Measurements from ENCODE around the gene TBC1D21.

The TBC1D21 gene

GRCh38 chr15:73865379-73865778 lies 8.0 kb upstream of the TBC1D21 start:
- no peak for DNase-seq

GRCh38 chr15:73865904-73866303 lies 7.5 kb upstream of the TBC1D21 start:
- DNase-seq: no peak

- no peak for DNase-seq
Measured at GRCh38 chr15:73866481-73866880, 6.9 kb upstream of the TBC1D21 start.

GRCh38 chr15:73866881-73867410 lies 6.4 kb upstream of the TBC1D21 start:
- DNase-seq: no peak

- DNase-seq: no peak
Measured at GRCh38 chr15:73867426-73867825, 5.9 kb upstream of the TBC1D21 start.

GRCh38 chr15:73867956-73868355 lies 5.4 kb upstream of the TBC1D21 start:
- DNase-seq: no peak

- DNase-seq: no peak
Measured at GRCh38 chr15:73869216-73869995, 4.0 kb upstream of the TBC1D21 start.

GRCh38 chr15:73870700-73871408 lies 2.5 kb upstream of the TBC1D21 start:
- no peak for DNase-seq

- no peak for DNase-seq
Measured at GRCh38 chr15:73872346-73872745, 1.0 kb upstream of the TBC1D21 start.

GRCh38 chr15:73873889-73874511 lies 636 bp downstream of the TBC1D21 start:
- DNase-seq: peak; percentile 54 to 55

- no peak for DNase-seq
Measured at GRCh38 chr15:73879426-73879825, 6.1 kb downstream of the TBC1D21 start.

GRCh38 chr15:73881579-73882320 lies 8.4 kb downstream of the TBC1D21 start:
- DNase-seq: no peak

- DNase-seq: no peak
Measured at GRCh38 chr15:73882761-73883419, 9.5 kb downstream of the TBC1D21 start.

GRCh38 chr15:73884159-73884558 lies 10.8 kb downstream of the TBC1D21 start:
- DNase-seq: no peak

GRCh38 chr15:73885954-73886700 lies 12.8 kb downstream of the TBC1D21 start:
- no peak for DNase-seq

- DNase-seq: no peak
Measured at GRCh38 chr15:73886717-73887345, 13.5 kb downstream of the TBC1D21 start.

GRCh38 chr15:73887481-73887880 lies 14.1 kb downstream of the TBC1D21 start:
- DNase-seq: no peak

- no peak for DNase-seq
Measured at GRCh38 chr15:73888224-73889041, 15.1 kb downstream of the TBC1D21 start.

GRCh38 chr15:73889053-73889761 lies 15.8 kb downstream of the TBC1D21 start:
- no peak for DNase-seq

- no peak for DNase-seq
Measured at GRCh38 chr15:73889762-73890124, 16.4 kb downstream of the TBC1D21 start.
